HG02623 (cell line): ENCODE measurements around the gene PKN2.
"Not testable (repeated sequence)": the region's sequence is repeated elsewhere in the genome, so short reads cannot be mapped to it uniquely, and the experiment has no call there.

ENCODE experiments used
- ATAC-seq: cut with Tn5 transposase; IDR thresholded peaks from one replicate; pipeline ENCODE4 v1.9.1; 2021; ENCODE audit warnings: moderate library complexity; ENCODE audit not compliant: unreplicated experiment

PKN2 gene

DNA sequence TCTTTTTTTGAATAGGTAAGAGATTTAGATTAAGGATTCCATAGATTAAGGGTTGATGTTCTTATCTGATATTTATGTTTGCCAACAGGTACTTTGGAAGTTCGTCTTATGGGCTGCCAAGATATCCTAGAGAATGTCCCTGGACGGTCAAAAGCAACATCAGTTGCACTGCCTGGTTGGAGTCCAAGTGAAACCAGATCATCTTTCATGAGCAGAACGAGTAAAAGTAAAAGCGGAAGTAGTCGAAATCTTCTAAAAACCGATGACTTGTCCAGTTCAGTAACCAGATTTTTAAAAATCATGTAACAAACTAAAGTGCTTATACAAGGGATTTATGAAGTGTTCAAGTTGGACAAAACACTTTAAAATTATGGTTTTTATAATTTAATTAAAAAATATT is 100.5 kb downstream of the PKN2 start:
- ATAC-seq: no peak

- ATAC-seq: no peak
Measured at GRCh38 chr1:88787023-88787903, 103.2 kb downstream of the PKN2 start.

DNA sequence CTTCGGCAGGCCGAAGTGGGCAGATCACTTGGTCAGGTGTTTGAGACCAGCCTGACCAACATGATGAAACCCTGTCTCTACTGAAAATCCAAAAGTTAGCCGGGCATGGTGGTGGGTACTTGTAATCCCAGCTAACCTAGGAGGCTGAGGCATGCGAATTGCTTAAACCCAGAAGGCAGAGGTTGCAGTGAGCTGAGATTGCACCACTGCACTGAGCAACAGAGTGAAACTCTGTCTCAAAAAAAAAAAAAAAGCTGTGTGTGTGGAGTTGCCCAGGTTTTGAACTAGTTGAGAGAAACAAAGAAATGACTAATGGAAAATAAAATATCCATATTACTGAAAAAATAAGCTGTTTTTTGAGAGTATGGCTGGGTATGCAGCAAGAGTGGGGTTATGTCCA is 107.1 kb downstream of the PKN2 start:
- no peak for ATAC-seq

- ATAC-seq: no peak
Measured at GRCh38 chr1:88799491-88799890, 115.4 kb downstream of the PKN2 start.

GRCh38 chr1:88800382-88801051 is 116.4 kb downstream of the PKN2 start:
- ATAC-seq: no peak

DNA sequence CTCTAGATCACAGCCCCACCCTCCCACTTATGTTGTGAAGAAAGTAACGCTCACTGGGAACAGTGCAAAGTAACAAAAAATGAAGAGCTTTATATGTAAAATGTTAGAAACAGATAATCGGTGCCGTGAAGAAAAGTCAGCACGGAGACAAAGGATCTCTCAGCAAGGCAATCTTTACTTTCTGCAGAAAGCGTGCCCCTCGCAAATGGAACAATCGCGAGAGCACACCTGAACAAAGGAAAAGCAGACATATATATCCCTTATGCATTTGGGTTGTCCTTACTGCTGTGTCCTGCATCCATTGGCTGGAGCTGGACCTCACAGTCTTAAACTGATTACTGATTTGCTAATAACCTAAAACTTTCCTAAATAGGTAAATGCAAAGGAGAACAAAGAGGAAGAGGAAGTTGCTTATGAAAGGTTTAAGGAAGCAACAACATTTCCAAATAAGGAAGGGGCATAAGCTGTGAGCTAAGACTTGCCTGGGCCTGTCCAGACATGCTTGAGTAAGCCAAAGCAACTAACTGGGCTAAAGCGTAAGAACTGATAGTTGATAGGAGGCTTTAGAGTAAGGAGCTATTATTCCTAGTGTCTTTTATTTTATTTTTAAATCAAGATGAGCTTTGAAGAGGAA is 117.6 kb downstream of the PKN2 start:
- ATAC-seq: no peak

DNA sequence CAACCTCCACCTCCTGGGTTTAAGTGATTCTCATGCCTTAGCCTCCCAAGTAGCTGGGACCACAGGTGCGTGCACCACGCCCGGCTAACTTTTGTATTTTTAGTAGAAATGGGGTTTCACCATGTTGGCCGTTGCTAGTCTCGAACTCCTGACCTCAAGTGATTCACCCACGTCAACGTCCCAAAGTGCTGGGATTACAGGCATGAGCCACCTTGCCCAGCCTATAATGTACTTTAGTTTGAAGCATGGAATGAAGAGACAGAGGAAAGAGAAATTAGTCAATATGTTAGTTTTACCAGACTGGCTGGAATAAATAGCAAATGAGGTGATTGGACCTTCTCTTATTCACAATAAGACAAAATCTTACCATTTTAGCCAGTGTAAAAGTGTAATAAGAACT is 118.3 kb downstream of the PKN2 start:
- no peak for ATAC-seq

DNA sequence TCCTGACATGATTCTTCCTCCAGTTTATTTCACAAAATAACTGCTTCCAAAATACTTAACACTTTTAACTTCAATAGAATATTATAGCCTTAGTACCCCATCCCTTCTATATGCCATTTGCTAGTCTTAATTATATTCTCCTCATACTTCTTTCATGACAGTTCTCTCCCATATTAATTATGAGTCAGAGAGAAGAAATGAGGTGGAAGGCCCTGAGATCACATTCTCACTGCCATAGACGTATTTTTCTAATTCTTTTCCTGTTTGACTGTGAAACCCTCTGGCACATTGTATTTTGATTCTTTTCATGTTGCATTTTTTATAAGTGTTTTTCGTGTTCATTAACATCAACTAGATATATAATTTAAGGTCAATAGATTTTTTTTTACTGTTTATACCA is 118.9 kb downstream of the PKN2 start:
- ATAC-seq: no peak

DNA sequence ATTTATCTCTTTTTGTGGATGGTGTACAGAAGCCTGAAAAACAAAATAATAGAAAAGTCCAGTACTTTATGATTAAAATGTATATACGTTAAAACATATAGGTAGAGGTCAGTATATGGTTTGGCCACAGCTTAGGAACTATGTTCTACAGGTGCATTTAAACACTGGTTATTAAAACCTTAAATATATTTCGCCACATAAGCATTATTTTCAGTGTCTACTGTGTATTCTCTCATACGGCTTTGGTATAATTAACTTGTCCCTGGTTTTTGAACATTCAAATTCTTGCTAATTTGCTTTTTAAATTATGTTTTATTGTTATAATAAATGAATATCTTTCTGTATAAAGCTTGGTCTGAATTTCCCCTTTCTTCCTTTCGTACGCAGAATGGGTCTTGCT is 119.4 kb downstream of the PKN2 start:
- no peak for ATAC-seq

DNA sequence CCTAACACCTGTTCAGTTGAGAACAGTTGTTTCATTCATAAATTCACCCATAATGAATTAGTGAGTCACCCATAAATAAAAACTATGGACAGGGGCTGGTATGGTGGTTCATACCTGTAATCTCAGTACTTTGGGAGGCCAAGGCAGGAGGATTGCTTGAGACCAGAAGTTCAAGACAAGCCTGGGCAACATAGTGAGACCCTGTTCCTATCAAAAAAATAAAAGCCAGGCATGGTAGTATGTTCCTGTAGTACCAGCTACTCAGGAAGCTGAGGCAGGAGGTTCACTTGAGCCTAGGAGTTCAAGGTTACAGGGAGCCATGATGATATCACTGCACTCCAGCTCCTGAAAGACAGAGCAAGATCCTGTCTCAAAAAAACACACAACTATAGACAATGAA is 128.3 kb downstream of the PKN2 start:
- ATAC-seq: no peak

DNA sequence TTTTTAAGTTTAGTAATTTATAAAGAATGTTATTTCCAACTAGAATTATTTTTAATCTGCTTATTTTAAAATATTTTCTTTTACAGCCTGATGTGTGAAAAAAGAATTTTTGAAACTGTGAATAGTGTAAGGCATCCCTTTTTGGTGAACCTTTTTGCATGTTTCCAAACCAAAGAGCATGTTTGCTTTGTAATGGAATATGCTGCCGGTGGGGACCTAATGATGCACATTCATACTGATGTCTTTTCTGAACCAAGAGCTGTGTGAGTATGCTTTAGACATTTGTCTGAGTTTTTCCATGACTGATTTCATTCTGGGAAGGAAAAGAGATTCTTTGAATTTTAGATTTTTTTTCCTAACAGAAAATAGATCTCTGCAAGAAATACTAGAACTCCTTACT is 129.4 kb downstream of the PKN2 start:
- no peak for ATAC-seq

GRCh38 chr1:88819642-88820041 is 135.6 kb downstream of the PKN2 start:
- not testable (repeated sequence) for ATAC-seq

DNA sequence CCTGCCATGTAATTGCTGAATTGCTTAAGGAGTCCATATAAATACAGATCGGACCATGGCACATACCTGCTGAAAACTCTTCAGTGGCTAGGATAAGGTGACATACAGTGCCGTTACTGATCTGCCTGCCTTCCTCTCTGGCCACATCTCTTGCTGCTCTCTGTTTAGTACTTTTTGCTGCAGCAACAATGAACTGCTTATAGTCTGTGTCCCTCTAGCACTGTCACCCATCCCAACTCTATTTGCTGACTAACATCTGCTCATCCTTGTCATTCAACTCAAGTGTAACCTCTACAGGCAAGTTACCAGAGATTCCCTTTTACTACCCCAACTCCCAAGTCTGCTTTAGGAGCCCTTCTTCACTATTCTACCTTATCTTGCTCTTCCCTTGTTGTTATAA is 141.6 kb downstream of the PKN2 start:
- ATAC-seq: no peak

GRCh38 chr1:88847643-88848042 is 163.6 kb downstream of the PKN2 start:
- ATAC-seq: no peak

- no peak for ATAC-seq
Measured at GRCh38 chr1:88851303-88852063, 167.4 kb downstream of the PKN2 start.

GRCh38 chr1:88867743-88868521 is 183.9 kb downstream of the PKN2 start:
- ATAC-seq: no peak

- ATAC-seq: not testable (repeated sequence)
Measured at GRCh38 chr1:88869644-88870043, 185.6 kb downstream of the PKN2 start.

- no peak for ATAC-seq
Measured at GRCh38 chr1:88873737-88874349, 189.8 kb downstream of the PKN2 start.

DNA sequence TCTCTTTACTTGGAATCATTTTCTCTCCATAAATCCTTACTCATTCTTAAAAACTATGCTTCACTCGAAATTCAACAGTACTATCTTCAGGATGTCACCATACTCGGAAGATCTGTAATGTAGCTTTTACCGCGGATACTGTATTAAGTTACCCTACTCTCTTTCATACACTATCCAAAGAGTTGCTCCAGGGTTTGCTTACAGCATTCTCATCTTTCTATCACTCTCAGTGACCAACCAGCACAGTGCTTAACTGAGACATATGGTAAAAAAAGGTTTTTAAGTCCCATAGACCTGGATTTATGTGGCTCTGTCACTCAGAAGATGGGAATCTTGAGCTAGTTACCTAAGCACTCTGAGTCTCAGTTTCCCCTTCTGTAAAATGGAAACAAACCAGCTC is 191.5 kb downstream of the PKN2 start:
- no peak for ATAC-seq
